GM18873 (cell line): Measurements from ENCODE around the gene DCDC2C.
"Not testable (repeated sequence)": the region's sequence is repeated elsewhere in the genome, so short reads cannot be mapped to it uniquely, and the experiment has no call there.

ENCODE experiments used
- ATAC-seq: cut with Tn5 transposase; IDR thresholded peaks from one replicate; pipeline ENCODE4 v1.9.1; 2021; ENCODE audit warnings: mild to moderate bottlenecking, moderate library complexity, moderate number of reproducible peaks; ENCODE audit not compliant: unreplicated experiment, low FRiP score

The DCDC2C gene

GRCh38 chr2:3703236-3703756, at the start of gene DCDC2C:
DCDC2C (plus strand) TSS chr2:3703575; CDS start chr2:3703752, 177 bp downstream.
- ATAC-seq = no peak

GRCh38 chr2:3654011-3654410, 49.4 kb upstream of the DCDC2C start:
- ATAC-seq = no peak

GRCh38 chr2:3654531-3655225, 48.7 kb upstream of the DCDC2C start:
- no peak for ATAC-seq

DNA sequence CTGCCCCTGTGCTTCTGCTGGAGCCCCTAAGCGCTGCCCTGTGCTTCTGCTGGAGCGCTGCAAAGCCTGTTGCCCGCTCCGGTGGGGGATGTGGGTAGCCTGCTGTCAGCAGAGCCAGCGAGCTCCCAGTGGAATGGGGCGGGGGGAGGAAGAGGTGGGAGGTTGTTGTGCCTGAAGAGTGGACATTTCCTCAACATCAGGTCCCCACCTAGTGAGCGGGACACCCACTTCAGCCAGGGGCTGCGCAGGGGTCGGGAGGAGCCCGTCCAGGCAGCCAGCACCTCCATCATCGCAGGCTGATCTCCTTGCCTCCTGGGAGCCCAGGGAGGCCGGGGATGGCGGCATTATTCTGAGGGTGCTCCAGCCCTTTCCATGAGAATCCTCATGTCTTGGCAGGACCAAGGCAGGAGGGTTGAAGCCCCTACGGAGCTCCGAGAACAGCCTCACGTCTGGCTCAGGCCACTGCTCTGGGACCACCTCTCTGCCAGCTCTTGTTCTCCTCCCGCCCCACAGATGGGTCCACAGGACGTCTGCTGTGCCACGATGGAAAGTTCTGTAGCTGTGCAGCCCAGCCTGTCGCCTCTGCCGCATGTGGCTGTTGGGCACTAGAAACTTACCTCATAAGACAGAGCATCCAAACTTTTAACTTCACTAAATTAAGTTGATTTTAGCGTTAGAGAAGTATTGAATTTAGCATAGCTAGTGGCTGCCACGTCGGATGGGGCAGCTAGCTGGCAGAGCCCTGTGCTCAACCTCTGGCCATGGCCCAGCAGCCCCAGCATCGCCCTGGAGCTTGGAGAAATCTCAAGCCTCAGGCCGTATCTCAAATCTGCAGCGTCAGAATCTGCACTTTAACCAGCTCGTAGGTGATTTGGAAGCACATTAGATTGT, 47.3 kb upstream of the DCDC2C start:
- ATAC-seq = no peak

DNA sequence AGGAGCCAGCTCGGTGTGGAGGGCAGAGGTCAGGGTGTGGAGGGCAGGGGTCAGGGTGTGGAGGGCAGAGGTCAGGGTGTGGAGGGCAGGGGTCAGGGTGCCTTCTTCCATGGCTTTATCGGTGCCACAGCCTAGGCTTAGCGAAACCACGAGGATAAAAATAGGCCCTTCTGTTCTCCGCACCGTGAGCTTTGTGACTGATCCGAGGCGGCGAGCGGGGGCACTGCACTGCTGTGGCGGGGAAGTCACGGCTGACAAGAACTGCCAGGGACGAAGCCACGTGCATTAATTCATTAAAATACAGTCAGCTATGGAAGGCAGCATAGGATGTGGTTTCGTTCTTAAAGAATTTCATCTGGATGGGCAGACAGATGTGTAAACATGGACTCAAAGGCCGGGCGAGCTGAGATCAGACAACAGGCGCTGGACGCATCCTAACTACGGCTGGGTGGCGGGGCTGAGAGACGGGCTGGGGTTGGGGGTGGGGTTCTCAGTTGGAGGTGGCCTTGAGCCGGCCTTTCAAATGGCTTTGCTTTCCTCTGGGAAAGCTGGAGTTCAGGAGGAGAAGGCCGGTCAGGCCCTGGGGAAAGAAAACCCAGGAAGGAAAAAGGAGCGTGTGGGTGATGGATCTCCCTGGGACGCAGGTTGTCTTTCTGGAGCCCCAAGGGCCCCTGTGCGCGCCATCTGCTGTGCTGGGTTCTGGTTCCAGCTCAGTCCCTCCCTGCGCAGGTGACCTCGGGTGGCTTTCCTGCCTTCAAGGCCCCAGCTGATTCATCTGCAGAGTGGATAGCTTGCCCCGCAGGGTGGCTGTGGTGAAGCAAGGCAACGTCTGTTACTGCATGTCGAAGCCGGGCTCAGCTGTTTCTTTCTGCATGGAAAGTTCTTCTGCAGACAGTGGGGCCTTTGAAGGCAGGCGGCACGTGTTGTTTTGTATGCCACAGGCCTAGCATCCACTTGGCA, 46.3 kb upstream of the DCDC2C start:
- ATAC-seq = no peak

- ATAC-seq = no peak
These were observed 45.5 kb upstream of the DCDC2C start, which contains the start of gene ALLC for GRCh38 chr2:3657881-3658280. ALLC (plus strand) TSS chr2:3658200; CDS start chr2:3671158, 12,958 bp downstream.

- no peak for ATAC-seq
These were observed 43.6 kb upstream of the DCDC2C start for GRCh38 chr2:3659447-3660432.

DNA sequence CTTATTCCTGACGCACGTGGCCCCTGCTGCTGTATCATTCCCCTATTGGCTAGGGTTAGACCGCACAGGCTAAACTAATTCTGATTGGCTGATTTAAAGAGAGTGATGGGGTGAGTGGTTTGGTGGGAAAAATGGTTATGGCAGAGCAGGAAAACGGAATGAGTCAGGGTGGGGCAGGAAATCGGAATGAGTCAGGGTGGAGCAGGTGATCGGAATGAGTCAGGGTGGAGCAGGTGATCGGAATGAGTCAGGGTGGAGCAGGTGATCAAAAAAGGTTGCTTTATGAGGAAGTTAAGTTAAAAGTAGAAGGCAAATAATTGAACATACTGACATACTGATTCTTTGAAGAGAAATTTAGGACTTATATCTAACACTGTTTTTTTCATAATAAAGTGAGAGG, 42.7 kb upstream of the DCDC2C start:
- ATAC-seq = not testable (repeated sequence)

DNA sequence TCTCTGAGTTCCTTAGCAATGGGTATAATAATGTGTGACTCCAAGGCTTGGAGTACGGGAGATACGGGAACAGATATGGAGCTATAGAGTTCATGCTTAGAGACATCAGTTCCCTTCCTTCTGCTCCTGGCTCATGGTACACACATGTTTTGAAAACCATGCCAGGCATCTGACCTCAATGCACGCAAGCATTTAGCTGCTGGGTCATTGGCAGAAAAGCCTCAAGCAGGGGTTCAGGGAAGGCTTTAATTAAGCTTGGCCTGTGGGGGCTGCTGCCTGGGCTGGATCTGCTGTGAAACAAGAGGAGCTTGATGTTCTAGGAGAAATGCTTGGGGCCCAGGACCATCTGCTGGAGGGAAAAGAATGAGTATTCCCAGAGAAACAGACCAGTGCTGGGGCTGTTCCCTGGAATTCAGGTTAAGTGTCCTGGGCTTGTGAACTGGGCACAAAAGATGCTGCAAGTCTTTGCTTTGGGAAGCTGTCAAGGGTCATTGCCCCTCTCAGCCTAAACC, 42.2 kb upstream of the DCDC2C start:
- no peak for ATAC-seq

- no peak for ATAC-seq
These were observed 41.1 kb upstream of the DCDC2C start for GRCh38 chr2:3662239-3662638.

- no peak for ATAC-seq
These were observed 39.3 kb upstream of the DCDC2C start for GRCh38 chr2:3664118-3664517.

DNA sequence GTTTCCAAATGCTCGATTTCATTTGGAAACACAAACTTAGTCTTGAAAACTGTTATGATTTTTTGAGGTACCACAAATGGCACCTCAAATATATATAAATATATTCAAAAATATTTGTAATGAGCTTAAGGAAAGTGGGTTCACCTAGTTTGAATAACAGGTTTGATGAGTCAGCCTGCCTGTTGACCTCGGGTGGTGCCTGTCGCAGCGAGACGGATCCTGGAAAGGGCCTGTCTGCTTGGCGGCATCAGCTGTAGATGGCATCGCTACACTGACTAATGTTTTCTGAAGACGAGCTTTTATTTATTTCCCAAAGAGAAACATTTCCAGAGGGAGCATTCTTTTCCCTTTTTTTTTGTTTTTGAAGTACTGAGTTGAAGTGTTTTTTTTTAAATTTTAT, 38.5 kb upstream of the DCDC2C start:
- ATAC-seq = no peak

GRCh38 chr2:3665886-3666612, 37.3 kb upstream of the DCDC2C start:
- no peak for ATAC-seq

DNA sequence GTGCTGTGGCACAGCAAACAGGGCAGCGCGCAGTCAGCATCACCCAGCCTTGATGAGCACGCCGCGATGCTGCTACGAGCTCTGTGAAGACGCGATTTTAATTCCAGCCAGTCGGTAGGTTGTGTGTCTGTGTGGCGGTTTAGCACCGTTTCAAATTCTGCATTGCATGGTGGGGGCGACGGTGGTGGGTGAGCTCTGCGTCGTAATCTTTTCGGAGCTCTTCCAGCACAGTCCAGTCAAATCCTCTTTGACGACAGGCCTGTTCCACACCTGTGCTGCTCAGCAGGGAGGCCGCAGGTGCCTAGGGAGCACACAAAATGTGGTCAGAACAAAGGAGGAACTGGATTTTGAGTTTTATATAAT, 36.8 kb upstream of the DCDC2C start:
- no peak for ATAC-seq

GRCh38 chr2:3667151-3667631, 36.2 kb upstream of the DCDC2C start:
- ATAC-seq = no peak

- no peak for ATAC-seq
These were observed 33.7 kb upstream of the DCDC2C start for GRCh38 chr2:3669656-3670055.

GRCh38 chr2:3670376-3670775, 33.0 kb upstream of the DCDC2C start:
- no peak for ATAC-seq

DNA sequence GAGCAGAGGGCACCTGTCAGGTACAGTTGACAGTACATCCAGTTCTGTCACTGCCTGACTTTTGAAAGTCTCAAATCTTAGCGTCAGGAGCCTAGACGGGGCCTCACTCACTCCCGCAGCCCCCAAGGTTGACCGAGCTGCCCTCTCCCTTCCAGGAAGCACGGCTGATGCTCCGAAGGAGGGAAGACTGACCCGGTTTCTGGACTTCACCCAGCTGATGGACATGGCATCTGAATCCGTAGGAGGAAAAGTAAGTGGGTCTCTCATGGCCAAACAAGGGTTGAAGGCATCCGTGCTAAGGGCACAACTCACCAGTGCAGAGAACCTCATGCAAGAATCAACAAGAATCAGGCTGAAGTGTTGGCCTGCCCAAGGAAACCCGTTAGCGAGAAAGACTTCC, 32.4 kb upstream of the DCDC2C start:
- no peak for ATAC-seq
